Kidney (tissue), 14 donors: ENCODE data around the gene ZNF177. TPM values are rescaled to one million over a fixed set of nuclear protein-coding genes. Genes with fewer than 3 reads are reported as not detected.

ENCODE experiments used
- DNase-seq, 5 donors: peaks; one replicate each; pipeline ENCODE4 v3.0.0-alpha.2; 2013 to 2020
- FAIRE-seq: peaks from 2 replicates; lab custom pipeline; 2012; peaks lifted over from hg19 to GRCh38; lab: Jason Lieb, UNC
- H3K27ac ChIP-seq, 2 donors: one replicate each; pipeline ENCODE4 v1.7.0; 2013; ENCODE audit warnings: low read depth in 2 of 2, low read length in 2 of 2, inconsistent platforms in 1 of 2
- H3K27me3 ChIP-seq: one replicate; pipeline ENCODE4 v1.7.1; 2013; ENCODE audit warnings: low read length, inconsistent platforms; ENCODE audit not compliant: control insufficient read depth, insufficient read depth
- H3K36me3 ChIP-seq, 3 donors: one replicate each; pipeline versions ENCODE4 v1.7.0 to v1.7.1; 2013; ENCODE audit warnings: low read length in 3 of 3, control low read depth in 1 of 3, inconsistent platforms in 1 of 3; ENCODE audit not compliant: insufficient read depth in 3 of 3, control insufficient read depth in 2 of 3
- H3K4me1 ChIP-seq, 3 donors: one replicate each; pipeline versions ENCODE4 v1.7.0 to v1.7.1; 2013; ENCODE audit warnings: low read length in 3 of 3, inconsistent platforms in 1 of 3, low read depth in 1 of 3; ENCODE audit not compliant: control insufficient read depth in 2 of 3, insufficient read depth in 2 of 3
- H3K4me3 ChIP-seq, 3 donors: one replicate each; pipeline versions ENCODE4 v1.7.0 to v1.8.1; 2013; ENCODE audit warnings: low read length in 3 of 3, control low read depth in 1 of 3, inconsistent platforms in 1 of 3
- H3K9ac ChIP-seq, 3 donors: one replicate each; pipeline versions ENCODE4 v1.7.0 to v1.7.1; 2013; ENCODE audit warnings: low read length in 3 of 3, control low read depth in 1 of 3, inconsistent platforms in 1 of 3
- H3K9me3 ChIP-seq, 3 donors: one replicate each; pipeline versions ENCODE4 v1.7.0 to v1.7.1; 2013; ENCODE audit warnings: low read length in 3 of 3, control low read depth in 1 of 3, inconsistent platforms in 1 of 3; ENCODE audit not compliant: control insufficient read depth in 2 of 3, insufficient read depth in 1 of 3
- CTCF ChIP-seq: IDR thresholded peaks from 3 replicates; pipeline ENCODE4 v1.5.1; 2012; ENCODE audit warnings: mild to moderate bottlenecking, moderate library complexity, borderline replicate concordance; ENCODE audit not compliant: insufficient read depth; ENCODE audit errors: extremely low read depth
- intact Hi-C: fragments of 100-400 bp; cut with DNase I; formaldehyde crosslinking; loops from one replicate; pipeline ENCODE4 v1.11.1; 2022
- polyA plus RNA-seq: library from polyadenylated mRNA; stranded (reverse); fragments of 350-450 nt; fragmentation: Illumina TruSeq; extraction: RNeasy Lipid Tissue Mini Kit (QIAGEN cat#74804); gene quantifications from one replicate; pipeline ENCODE4 v1.2.3, GENCODE V29; 2014; ENCODE audit warnings: low read depth, low replicate concordance; ENCODE audit not compliant: insufficient read depth
- total RNA-seq: library from RNA; stranded (reverse); fragmentation: NEBNext Ultra II Directional; extraction: Animal tissue kit (Norgen Biotek cat#: 25700); gene quantifications from one replicate; pipeline ENCODE4 v1.2.1, GENCODE V29; 2021
- donor health status: control.
- donor health status: control.
- donor health status: control.
- donor health status: control.
- donor health status: control.
- donor health status: DM: yes; HTN: yes; CAD: no.
- donor health status: Normal renal cell carcinoma (clear cell type).

The ZNF177 gene
- total and polyA plus RNA-seq, 2 donors from 2014 or later, result 1.8 to 5.7 TPM

- DNase-seq, result no peak
- Histone ChIP-seq H3K9ac (no peak overlapping the region), H3K27ac (no peak overlapping the region), H3K9me3 (peaks cover 13 to 63% (median 38%) of the 10 kb centered on the region in 3 donors), H3K27me3 (no peaks in the 10 kb centered on the region), H3K36me3 (peaks cover 10 to 25% (median 15%) of the 10 kb centered on the region in 3 donors), H3K4me1 (no peaks in the 10 kb centered on the region), H3K4me3 (peak overlapping the region in 1 of 3 donors; percentile 13)
- intact Hi-C loops, result no loop called here
- no peak for FAIRE-seq
- no peak for TF ChIP-seq CTCF
Observed at GRCh38 chr19:9329999-9330398, 32.8 kb upstream of the ZNF177 start.

GRCh38 chr19:9342610-9343304 is 20.1 kb upstream of the ZNF177 start:
- no peak overlapping the region for H3K9ac ChIP-seq
- H3K27me3 ChIP-seq, result no peaks in the 10 kb centered on the region
- H3K27ac ChIP-seq, result no peak overlapping the region
- no peak for DNase-seq
- H3K4me1 ChIP-seq, result no peaks in the 10 kb centered on the region
- no peak for TF ChIP-seq CTCF
- H3K36me3 ChIP-seq, result peaks cover 32 to 56% (median 32%) of the 10 kb centered on the region in 3 donors
- FAIRE-seq, result no peak
- H3K4me3 ChIP-seq, result peak overlapping the region in 2 of 3 donors; percentile 25 to 33
- H3K9me3 ChIP-seq, result peaks cover 27 to 88% (median 67%) of the 10 kb centered on the region in 3 donors
- intact Hi-C loops, result no loop called here

DNA sequence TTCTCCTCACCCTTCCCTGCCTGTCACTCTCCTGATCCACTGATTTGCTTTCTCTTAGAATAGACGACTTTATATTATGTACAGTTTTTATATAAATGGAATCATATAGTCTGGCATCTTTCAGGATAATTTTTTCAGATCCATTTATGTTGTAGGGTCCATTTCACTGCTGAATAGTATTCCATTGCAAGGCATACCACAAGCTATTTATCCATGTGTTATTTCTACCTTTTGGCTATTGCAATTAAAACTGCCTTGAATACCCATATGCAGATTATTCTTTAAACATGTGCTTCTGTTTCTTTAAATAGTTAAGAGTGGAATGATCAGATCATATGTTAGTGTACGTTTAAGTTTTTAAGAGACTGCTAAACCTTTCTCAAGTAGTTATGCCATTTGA is 17.8 kb upstream of the ZNF177 start:
- H3K4me3 ChIP-seq, result peak overlapping the region in 1 of 3 donors; percentile 6
- TF ChIP-seq CTCF, result no peak
- no peak for DNase-seq
- FAIRE-seq, result no peak
- H3K27ac ChIP-seq, result no peak overlapping the region
- H3K9ac ChIP-seq, result no peak overlapping the region
- H3K27me3 ChIP-seq, result no peaks in the 10 kb centered on the region
- intact Hi-C loops, result no loop called here
- H3K4me1 ChIP-seq, result no peaks in the 10 kb centered on the region
- peaks cover 22 to 44% (median 24%) of the 10 kb centered on the region in 3 donors for H3K36me3 ChIP-seq
- H3K9me3 ChIP-seq, result peaks cover 16 to 85% (median 53%) of the 10 kb centered on the region in 3 donors
